Ascending aorta (tissue), 2 donors: Measurements from ENCODE around the gene TTLL10. TPM values are rescaled to one million over a fixed set of nuclear protein-coding genes. Genes with fewer than 3 reads are reported as not detected.

ENCODE experiments used
- DNase-seq, 2 donors: peaks; one replicate each; pipeline ENCODE4 v3.0.0-alpha.2; 2019; ENCODE audit warnings: low spot score in 2 of 2
- H3K27ac ChIP-seq, 2 donors: fragments of 200-600 bp; sonication (generic); one replicate each; pipeline ENCODE4 v1.5.1; 2016 to 2017; ENCODE audit warnings: mild to moderate bottlenecking in 1 of 2
- H3K27me3 ChIP-seq: fragments of 200-600 bp; sonication (generic); one replicate; pipeline ENCODE4 v1.5.1; 2017
- H3K36me3 ChIP-seq, 2 donors: fragments of 200-600 bp; sonication (generic); one replicate each; pipeline ENCODE4 v1.5.1; 2016
- H3K4me1 ChIP-seq, 2 donors: fragments of 200-600 bp; sonication (generic); one replicate each; pipeline ENCODE4 v1.5.1; 2016 to 2017; ENCODE audit warnings: mild to moderate bottlenecking in 1 of 2
- H3K4me3 ChIP-seq, 2 donors: fragments of 200-600 bp; sonication (generic); one replicate each; pipeline ENCODE4 v1.5.1; 2016 to 2017; ENCODE audit warnings: mild to moderate bottlenecking in 1 of 2
- H3K9me3 ChIP-seq, 2 donors: fragments of 200-600 bp; sonication (generic); one replicate each; pipeline ENCODE4 v1.5.1; 2016
- intact Hi-C: fragments of 100-400 bp; cut with DNase I; formaldehyde crosslinking; loops from one replicate; pipeline ENCODE4 v1.15.1; 2023
- total RNA-seq: library from RNA; depleted of rRNA; stranded (reverse); fragments of >200 nt; gene quantifications from one replicate; pipeline ENCODE4 v1.1.0, GENCODE V29; 2016
- TF ChIP-seq, protein P1 (sequence below), 3 experiments: fragments of 200-600 bp in 2 of 3; fragments of 450-650 bp in 1 of 3; sonication (generic) in 2 of 3; IDR thresholded peaks; one replicate each; pipeline ENCODE4 v1.5.1; 2016 to 2019; ENCODE audit warnings: antibody characterized with exemption in 3 of 3, mild to moderate bottlenecking in 1 of 3, moderate library complexity in 1 of 3

The TTLL10 gene
- total RNA-seq, 1 donor from 2014 or later: not detected

DNA sequence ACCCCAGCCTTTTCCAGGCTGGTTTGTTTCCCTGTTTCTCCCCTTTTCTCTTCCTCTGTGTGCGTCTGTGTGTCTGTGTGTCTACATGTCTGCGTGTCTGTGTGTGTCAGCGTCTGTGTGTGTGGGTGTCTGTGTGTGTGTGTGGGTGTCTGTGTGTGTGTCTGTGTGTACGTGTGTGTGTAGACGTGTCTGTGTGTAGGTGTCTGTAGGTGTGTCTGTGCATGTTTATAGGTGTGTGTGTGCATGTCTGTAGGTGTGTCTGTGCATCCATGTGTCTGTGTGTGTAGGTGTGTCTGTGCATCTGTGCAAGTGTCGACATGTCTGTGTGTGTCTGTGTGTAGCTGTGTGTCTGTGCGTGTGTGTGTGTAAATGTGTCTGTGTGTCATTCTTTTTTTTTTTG is 3.3 kb downstream of the TTLL10 start:
- Histone ChIP-seq H3K9me3 (no peaks in the 10 kb centered on the region), H3K27ac (no peak overlapping the region), H3K4me3 (no peak overlapping the region), H3K36me3 (no peaks in the 10 kb centered on the region), H3K4me1 (no peaks in the 10 kb centered on the region), H3K27me3 (peaks cover 5% of the 10 kb centered on the region)
- no peak for DNase-seq
- intact Hi-C loops: no loop called here
- TF ChIP-seq, protein P1, sequence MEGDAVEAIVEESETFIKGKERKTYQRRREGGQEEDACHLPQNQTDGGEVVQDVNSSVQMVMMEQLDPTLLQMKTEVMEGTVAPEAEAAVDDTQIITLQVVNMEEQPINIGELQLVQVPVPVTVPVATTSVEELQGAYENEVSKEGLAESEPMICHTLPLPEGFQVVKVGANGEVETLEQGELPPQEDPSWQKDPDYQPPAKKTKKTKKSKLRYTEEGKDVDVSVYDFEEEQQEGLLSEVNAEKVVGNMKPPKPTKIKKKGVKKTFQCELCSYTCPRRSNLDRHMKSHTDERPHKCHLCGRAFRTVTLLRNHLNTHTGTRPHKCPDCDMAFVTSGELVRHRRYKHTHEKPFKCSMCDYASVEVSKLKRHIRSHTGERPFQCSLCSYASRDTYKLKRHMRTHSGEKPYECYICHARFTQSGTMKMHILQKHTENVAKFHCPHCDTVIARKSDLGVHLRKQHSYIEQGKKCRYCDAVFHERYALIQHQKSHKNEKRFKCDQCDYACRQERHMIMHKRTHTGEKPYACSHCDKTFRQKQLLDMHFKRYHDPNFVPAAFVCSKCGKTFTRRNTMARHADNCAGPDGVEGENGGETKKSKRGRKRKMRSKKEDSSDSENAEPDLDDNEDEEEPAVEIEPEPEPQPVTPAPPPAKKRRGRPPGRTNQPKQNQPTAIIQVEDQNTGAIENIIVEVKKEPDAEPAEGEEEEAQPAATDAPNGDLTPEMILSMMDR (IDR thresholded peaks at IDR 0.05): no peak

DNA sequence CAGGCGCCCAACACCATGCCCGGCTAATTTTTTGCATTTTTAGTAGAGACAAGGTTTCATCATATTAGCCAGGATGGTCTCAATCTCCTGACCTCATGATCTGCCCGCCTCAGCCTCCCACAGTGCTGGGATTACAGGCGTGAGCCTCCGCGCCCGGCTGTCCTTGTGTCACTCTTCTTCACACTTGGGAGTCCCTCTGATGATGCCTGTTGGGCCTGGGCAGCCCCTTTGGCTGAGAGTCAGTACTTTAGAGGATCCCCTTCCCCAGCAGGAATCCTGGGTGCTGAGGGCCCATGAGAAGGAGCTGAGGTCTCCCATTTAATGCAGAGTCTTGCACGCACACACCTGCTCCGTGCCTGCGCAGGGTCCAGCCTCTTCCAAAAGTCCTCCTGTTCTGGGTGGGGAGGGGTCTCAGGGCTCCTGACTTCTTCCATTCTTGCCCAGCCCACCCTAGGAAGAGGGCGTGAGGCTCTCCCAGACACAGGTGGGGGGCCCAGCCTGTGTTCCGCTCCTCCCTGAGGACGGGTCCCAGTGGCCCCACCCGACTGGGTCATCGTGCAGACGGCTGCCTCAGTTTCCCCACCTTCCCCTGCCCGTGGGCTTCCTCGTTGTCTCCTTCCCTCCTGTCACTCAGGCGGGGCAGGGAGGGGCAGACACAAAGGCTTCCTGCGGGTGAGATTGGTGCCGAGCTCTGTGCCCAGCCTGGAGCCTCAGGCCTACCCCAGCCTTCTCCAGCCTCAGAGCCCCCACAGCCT is 3.9 kb downstream of the TTLL10 start:
- TF ChIP-seq, protein P1 (IDR thresholded peaks at IDR 0.05): no peak
- no peaks in the 10 kb centered on the region for H3K36me3 ChIP-seq
- H3K27ac ChIP-seq: no peak overlapping the region
- peaks cover 5% of the 10 kb centered on the region for H3K27me3 ChIP-seq
- H3K4me1 ChIP-seq: no peaks in the 10 kb centered on the region
- intact Hi-C loops: no loop called here
- H3K4me3 ChIP-seq: no peak overlapping the region
- H3K9me3 ChIP-seq: no peaks in the 10 kb centered on the region
- no peak for DNase-seq

DNA sequence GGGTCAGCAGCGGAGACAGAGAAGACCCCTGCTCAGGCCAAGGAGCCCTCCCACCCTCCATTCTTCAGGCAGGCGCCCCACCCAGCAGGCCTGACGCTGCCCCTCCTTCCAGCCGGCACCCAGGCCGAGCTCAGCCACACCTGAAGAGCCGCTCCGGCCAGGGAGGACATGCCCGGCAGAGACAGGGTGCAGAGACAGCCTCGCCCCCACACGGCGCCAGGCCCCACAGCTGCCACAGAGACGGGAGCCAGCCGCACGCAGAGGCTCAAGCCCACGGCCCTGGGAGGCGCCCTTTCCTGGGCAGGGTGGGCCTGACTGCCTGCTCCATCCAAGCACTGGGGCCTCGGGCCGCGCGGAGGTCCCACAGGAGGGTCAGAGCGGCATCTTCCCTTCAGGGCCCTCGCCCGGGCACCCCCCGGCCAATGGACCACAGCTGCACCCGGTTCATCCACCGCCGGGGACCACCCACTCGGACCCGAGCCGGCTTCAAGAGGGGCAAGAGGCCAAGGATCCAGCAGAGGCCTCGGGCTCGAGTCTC is 5.2 kb downstream of the TTLL10 start:
- intact Hi-C loops: no loop called here
- no peak overlapping the region for H3K4me3 ChIP-seq
- H3K4me1 ChIP-seq: no peaks in the 10 kb centered on the region
- no peak overlapping the region for H3K27ac ChIP-seq
- no peak for DNase-seq
- H3K9me3 ChIP-seq: no peaks in the 10 kb centered on the region
- TF ChIP-seq, protein P1 (IDR thresholded peaks at IDR 0.05): no peak
- peaks cover 3% of the 10 kb centered on the region for H3K27me3 ChIP-seq
- no peaks in the 10 kb centered on the region for H3K36me3 ChIP-seq

DNA sequence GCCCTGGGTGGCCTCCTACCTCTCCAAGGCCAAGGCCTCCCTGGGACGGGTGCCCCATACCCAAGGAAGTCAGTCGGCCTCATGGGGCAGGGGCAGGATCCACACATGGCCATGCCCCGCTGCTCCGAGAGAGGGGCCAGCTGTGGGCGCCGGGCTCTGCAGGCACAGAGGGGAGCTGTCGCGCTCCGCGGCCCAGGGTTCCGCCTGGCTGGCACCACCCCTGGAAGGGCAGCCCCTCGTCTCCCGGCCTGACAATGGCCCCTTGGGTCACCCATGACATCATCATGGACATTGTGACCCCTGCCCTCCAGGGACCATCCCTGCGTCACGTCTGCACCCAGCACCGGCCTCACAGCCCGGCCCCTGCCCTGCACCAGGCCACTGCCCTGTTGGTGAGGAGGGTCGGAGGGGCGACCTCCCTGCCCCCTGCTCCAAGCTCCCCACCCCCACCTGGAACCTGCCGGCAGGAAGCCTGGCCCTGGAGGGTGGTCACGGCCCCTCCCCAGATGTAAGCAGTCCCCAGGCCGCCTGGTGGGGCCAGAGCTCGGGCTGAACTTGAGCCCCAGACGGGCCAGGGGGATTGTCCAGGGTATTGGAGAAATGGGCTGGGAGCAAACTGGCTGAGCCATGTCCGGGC is 5.8 kb downstream of the TTLL10 start:
- no peaks in the 10 kb centered on the region for H3K36me3 ChIP-seq
- no peak for DNase-seq
- H3K4me3 ChIP-seq: no peak overlapping the region
- H3K4me1 ChIP-seq: no peaks in the 10 kb centered on the region
- H3K27ac ChIP-seq: no peak overlapping the region
- H3K27me3 ChIP-seq: no peaks in the 10 kb centered on the region
- no peaks in the 10 kb centered on the region for H3K9me3 ChIP-seq
- TF ChIP-seq, protein P1 (IDR thresholded peaks at IDR 0.05): no peak
- intact Hi-C loops: no loop called here

DNA sequence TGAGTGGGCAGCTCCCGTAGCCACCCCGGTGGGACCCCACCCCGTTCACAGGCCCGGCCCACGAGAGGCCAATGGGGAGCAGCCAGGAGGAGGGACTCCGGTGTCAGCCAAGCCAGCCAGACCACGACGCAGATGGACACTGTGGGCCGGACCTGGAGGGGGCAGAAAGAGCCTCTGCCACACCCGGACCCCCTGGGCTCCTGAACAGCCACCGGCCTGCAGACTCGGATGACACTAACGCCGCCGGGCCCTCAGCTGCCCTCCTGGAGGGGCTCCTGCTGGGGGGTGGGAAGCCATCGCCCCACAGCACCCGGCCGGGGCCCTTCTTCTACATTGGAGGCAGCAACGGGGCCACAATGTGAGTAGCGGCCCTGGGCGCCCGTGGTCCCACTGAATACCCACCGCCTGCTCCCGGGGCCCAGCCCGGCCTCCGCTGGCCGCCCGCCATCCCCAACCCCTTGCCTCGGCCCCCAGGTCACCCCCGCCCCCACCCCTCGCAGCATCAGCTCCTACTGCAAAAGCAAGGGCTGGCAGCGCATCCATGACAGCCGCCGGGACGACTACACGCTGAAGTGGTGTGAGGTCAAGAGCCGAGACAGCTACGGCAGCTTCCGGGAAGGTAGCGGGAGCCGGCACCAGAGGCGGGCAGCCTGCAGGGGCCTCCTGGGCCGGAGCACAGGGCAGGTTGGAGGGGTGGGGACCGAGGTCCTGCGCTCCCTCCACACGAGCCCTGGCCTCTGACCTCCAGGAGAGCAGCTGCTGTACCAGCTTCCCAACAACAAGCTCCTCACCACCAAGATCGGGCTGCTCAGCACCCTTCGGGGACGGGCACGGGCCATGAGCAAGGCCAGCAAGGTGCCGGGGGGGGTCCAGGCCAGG is 6.5 kb downstream of the TTLL10 start:
- no peak overlapping the region for H3K4me3 ChIP-seq
- TF ChIP-seq, protein P1 (IDR thresholded peaks at IDR 0.05): no peak
- no peak for DNase-seq
- H3K27ac ChIP-seq: no peak overlapping the region
- no peaks in the 10 kb centered on the region for H3K9me3 ChIP-seq
- no peaks in the 10 kb centered on the region for H3K36me3 ChIP-seq
- no peaks in the 10 kb centered on the region for H3K4me1 ChIP-seq
- H3K27me3 ChIP-seq: no peaks in the 10 kb centered on the region
- intact Hi-C loops: no loop called here
